HEK293 (cell line): ENCODE measurements around the gene WDR77.

Experiments
- CTCF ChIA-PET: fragments of 350-600 bp; formaldehyde crosslinking; extraction: SDS; loops from one replicate; lab custom pipeline; 2021; ENCODE audit warnings: antibody characterized with exemption; lab: Yijun Ruan, JAX
- POLR2A ChIA-PET: fragments of 300-600 bp; formaldehyde crosslinking; extraction: SDS; loops from one replicate; lab custom pipeline; 2020; ENCODE audit warnings: antibody characterized with exemption, inconsistent platforms; lab: Yijun Ruan, JAX
- H3K27ac ChIP-seq: fragments of 200-500 bp; sonication (Bioruptor generic); 2 replicates; pipeline ENCODE4 v1.5.1; 2014; ENCODE audit warnings: low read depth, low read length, control low read depth, inconsistent platforms; ENCODE audit errors: extremely low read depth
- H3K36me3 ChIP-seq, 2 experiments: fragments of 200-500 bp in 1 of 2; sonication (Bioruptor generic) in 1 of 2; 1 replicate in 1 of 2; 2 replicates in 1 of 2; pipeline ENCODE4 v1.5.1; 2014 to 2017; ENCODE audit warnings: inconsistent platforms in 2 of 2, low read length in 2 of 2; ENCODE audit not compliant: control insufficient read depth in 2 of 2, insufficient read depth in 1 of 2
- H3K4me1 ChIP-seq: fragments of 200-500 bp; sonication (Bioruptor generic); 2 replicates; pipeline ENCODE4 v1.5.1; 2014; ENCODE audit warnings: mild to moderate bottlenecking, low read length, inconsistent platforms; ENCODE audit not compliant: control insufficient read depth, insufficient read depth
- H3K4me3 ChIP-seq: 2 replicates; pipeline ENCODE4 v1.5.1; 2011; ENCODE audit warnings: low read depth, mild to moderate bottlenecking, control low read depth, low read length, moderate library complexity
- H3K9me3 ChIP-seq: fragments of 200-500 bp; sonication (Bioruptor generic); 2 replicates; pipeline ENCODE4 v1.5.1; 2014; ENCODE audit warnings: low read depth, low read length, inconsistent platforms; ENCODE audit not compliant: control insufficient read depth, insufficient read depth
- GLI2 ChIP-seq: fragments of 450-650 bp; formaldehyde crosslinking; IDR thresholded peaks from 2 replicates; pipeline ENCODE4; 2017; ENCODE audit warnings: missing biosample characterization, missing genetic modification characterization, low read depth, borderline replicate concordance
- TCF7L2 ChIP-seq: IDR thresholded peaks from 2 replicates; pipeline ENCODE4 v1.6.1; 2011; ENCODE audit warnings: low read depth, mild to moderate bottlenecking, inconsistent platforms, low read length, moderate library complexity, borderline replicate concordance
- ZBTB8A ChIP-seq: fragments of 450-650 bp; formaldehyde crosslinking; IDR thresholded peaks from 2 replicates; pipeline ENCODE4 v1.5.1; 2016; ENCODE audit warnings: missing biosample characterization, missing genetic modification characterization
- ZFP69B ChIP-seq: fragments of 450-650 bp; formaldehyde crosslinking; IDR thresholded peaks from 2 replicates; pipeline ENCODE4 v1.5.1; 2016; ENCODE audit warnings: missing biosample characterization, missing genetic modification characterization
- ZNF114 ChIP-seq: fragments of 450-650 bp; formaldehyde crosslinking; IDR thresholded peaks from 2 replicates; pipeline ENCODE4 v1.5.0; 2017; ENCODE audit warnings: missing biosample characterization, missing genetic modification characterization
- ZNF140 ChIP-seq: fragments of 450-650 bp; formaldehyde crosslinking; IDR thresholded peaks from 2 replicates; pipeline ENCODE4 v1.5.1; 2016; ENCODE audit warnings: missing biosample characterization, missing genetic modification characterization
- ZNF157 ChIP-seq: fragments of 450-650 bp; formaldehyde crosslinking; IDR thresholded peaks from 2 replicates; pipeline ENCODE4 v1.5.1; 2016; ENCODE audit warnings: missing biosample characterization, missing genetic modification characterization
- ZNF202 ChIP-seq: fragments of 450-650 bp; formaldehyde crosslinking; IDR thresholded peaks from 2 replicates; pipeline ENCODE4 v1.5.1; 2016; ENCODE audit warnings: missing biosample characterization, missing genetic modification characterization, borderline replicate concordance
- ZNF404 ChIP-seq: fragments of 450-650 bp; formaldehyde crosslinking; IDR thresholded peaks from 2 replicates; pipeline ENCODE4 v1.5.1; 2017; ENCODE audit warnings: missing biosample characterization, missing genetic modification characterization
- ZNF416 ChIP-seq: fragments of 450-650 bp; formaldehyde crosslinking; IDR thresholded peaks from 2 replicates; pipeline ENCODE4 v1.5.1; 2016; ENCODE audit warnings: missing biosample characterization, missing genetic modification characterization
- ZNF423 ChIP-seq: fragments of 450-650 bp; formaldehyde crosslinking; IDR thresholded peaks from 2 replicates; pipeline ENCODE4 v1.5.1; 2016; ENCODE audit warnings: missing biosample characterization, missing genetic modification characterization
- ZNF433 ChIP-seq: fragments of 450-650 bp; formaldehyde crosslinking; IDR thresholded peaks from 2 replicates; pipeline ENCODE4 v1.5.1; 2016; ENCODE audit warnings: missing biosample characterization, missing genetic modification characterization, low read depth
- ZNF560 ChIP-seq: fragments of 450-650 bp; formaldehyde crosslinking; IDR thresholded peaks from 2 replicates; pipeline ENCODE4 v1.5.1; 2017; ENCODE audit warnings: missing biosample characterization, missing genetic modification characterization, borderline replicate concordance
- ZNF610 ChIP-seq: fragments of 450-650 bp; formaldehyde crosslinking; IDR thresholded peaks from 2 replicates; pipeline ENCODE4 v1.5.1; 2016; ENCODE audit warnings: missing biosample characterization, missing genetic modification characterization, borderline replicate concordance
- ZNF837 ChIP-seq: fragments of 450-650 bp; formaldehyde crosslinking; IDR thresholded peaks from 2 replicates; pipeline ENCODE4 v1.5.1; 2016; ENCODE audit warnings: missing biosample characterization, missing genetic modification characterization
- ZSCAN4 ChIP-seq: fragments of 450-650 bp; formaldehyde crosslinking; IDR thresholded peaks from 2 replicates; pipeline ENCODE4 v1.5.1; 2017; ENCODE audit warnings: missing biosample characterization, missing genetic modification characterization
- TF ChIP-seq, protein P1 (sequence below): fragments of 450-650 bp; formaldehyde crosslinking; IDR thresholded peaks from 2 replicates; pipeline ENCODE4 v1.5.1; 2016; ENCODE audit warnings: missing biosample characterization, missing genetic modification characterization
- TF ChIP-seq, protein P2 (sequence below): fragments of 450-650 bp; formaldehyde crosslinking; IDR thresholded peaks from 2 replicates; pipeline ENCODE4 v1.5.1; 2016; ENCODE audit warnings: missing biosample characterization, missing genetic modification characterization
- TF ChIP-seq, protein P3 (sequence below): fragments of 450-650 bp; formaldehyde crosslinking; IDR thresholded peaks from 2 replicates; pipeline ENCODE4 v1.5.0; 2017; ENCODE audit warnings: missing biosample characterization, missing genetic modification characterization, borderline replicate concordance

The WDR77 gene

GRCh38 chr1:111415461-111415860 is 33.6 kb downstream of the WDR77 start:
- ChIA-PET POLR2A (no interaction called here), CTCF (no interaction called here)
- no peaks in the 10 kb centered on the region for H3K9me3 ChIP-seq
- H3K36me3 ChIP-seq, result no peaks in the 10 kb centered on the region
- H3K4me1 ChIP-seq, result no peaks in the 10 kb centered on the region
- H3K27ac ChIP-seq, result no peak overlapping the region
- no peak overlapping the region for H3K4me3 ChIP-seq
- TF ChIP-seq ZNF202 (tag by site-specific recombination), result no peak
- no peak for TF ChIP-seq ZNF837
- TF ChIP-seq ZSCAN4 (tag by site-specific recombination), result no peak

DNA sequence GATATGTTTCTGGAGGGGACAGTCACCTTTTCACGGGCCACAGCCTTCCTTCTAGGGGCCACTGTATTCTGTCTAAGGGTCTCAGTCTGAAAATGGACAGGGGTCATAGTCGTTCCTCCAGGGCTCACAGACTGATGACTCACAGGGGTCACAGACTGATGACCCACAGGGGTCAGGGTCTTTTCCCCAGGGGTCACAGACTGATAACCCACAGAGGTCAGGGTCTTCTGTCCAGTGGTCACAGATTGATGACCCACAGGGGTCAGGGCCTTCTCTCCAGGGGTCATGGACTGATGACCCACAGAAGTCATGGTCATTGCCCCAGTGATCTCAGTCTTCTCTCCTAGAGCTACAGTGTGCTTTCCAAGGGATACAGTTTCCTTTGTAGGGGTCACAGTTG is 34.3 kb downstream of the WDR77 start:
- no peak for TF ChIP-seq ZNF610 (tag by site-specific recombination)
- ChIA-PET CTCF (interaction anchor here (1.0 kb wide), 1 partner anchor 340 kb away, joined by 3 read pairs; no protein-coding TSS in a partner anchor), POLR2A (no interaction called here)
- no peak overlapping the region for H3K4me3 ChIP-seq
- H3K27ac ChIP-seq, result no peak overlapping the region
- H3K9me3 ChIP-seq, result no peaks in the 10 kb centered on the region
- H3K4me1 ChIP-seq, result no peaks in the 10 kb centered on the region
- no peaks in the 10 kb centered on the region for H3K36me3 ChIP-seq

GRCh38 chr1:111412839-111413238 is 36.2 kb downstream of the WDR77 start:
- ChIA-PET CTCF (interaction anchor here (1.4 to 2.5 kb wide), 2 partner anchors 12 to 190 kb away, joined by 3 to 9 read pairs; no protein-coding TSS in a partner anchor), POLR2A (no interaction called here)
- H3K9me3 ChIP-seq, result no peaks in the 10 kb centered on the region
- H3K27ac ChIP-seq, result no peak overlapping the region
- H3K4me3 ChIP-seq, result no peak overlapping the region
- TF ChIP-seq, protein P1, sequence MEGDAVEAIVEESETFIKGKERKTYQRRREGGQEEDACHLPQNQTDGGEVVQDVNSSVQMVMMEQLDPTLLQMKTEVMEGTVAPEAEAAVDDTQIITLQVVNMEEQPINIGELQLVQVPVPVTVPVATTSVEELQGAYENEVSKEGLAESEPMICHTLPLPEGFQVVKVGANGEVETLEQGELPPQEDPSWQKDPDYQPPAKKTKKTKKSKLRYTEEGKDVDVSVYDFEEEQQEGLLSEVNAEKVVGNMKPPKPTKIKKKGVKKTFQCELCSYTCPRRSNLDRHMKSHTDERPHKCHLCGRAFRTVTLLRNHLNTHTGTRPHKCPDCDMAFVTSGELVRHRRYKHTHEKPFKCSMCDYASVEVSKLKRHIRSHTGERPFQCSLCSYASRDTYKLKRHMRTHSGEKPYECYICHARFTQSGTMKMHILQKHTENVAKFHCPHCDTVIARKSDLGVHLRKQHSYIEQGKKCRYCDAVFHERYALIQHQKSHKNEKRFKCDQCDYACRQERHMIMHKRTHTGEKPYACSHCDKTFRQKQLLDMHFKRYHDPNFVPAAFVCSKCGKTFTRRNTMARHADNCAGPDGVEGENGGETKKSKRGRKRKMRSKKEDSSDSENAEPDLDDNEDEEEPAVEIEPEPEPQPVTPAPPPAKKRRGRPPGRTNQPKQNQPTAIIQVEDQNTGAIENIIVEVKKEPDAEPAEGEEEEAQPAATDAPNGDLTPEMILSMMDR (tag by site-specific recombination), result no peak
- TF ChIP-seq ZNF157, result no peak
- no peak for TF ChIP-seq TCF7L2
- TF ChIP-seq ZNF423 (tag by site-specific recombination), result no peak
- TF ChIP-seq ZFP69B (tag by site-specific recombination), result no peak
- TF ChIP-seq ZNF416 (tag by site-specific recombination), result no peak
- no peak for TF ChIP-seq ZBTB8A (tag by site-specific recombination)
- TF ChIP-seq, protein P2, sequence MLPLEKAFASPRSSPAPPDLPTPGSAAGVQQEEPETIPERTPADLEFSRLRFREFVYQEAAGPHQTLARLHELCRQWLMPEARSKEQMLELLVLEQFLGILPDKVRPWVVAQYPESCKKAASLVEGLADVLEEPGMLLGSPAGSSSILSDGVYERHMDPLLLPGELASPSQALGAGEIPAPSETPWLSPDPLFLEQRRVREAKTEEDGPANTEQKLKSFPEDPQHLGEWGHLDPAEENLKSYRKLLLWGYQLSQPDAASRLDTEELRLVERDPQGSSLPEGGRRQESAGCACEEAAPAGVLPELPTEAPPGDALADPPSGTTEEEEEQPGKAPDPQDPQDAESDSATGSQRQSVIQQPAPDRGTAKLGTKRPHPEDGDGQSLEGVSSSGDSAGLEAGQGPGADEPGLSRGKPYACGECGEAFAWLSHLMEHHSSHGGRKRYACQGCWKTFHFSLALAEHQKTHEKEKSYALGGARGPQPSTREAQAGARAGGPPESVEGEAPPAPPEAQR (tag by site-specific recombination), result no peak
- TF ChIP-seq ZNF560 (tag by site-specific recombination), result no peak
- TF ChIP-seq ZNF404 (tag by site-specific recombination), result no peak
- TF ChIP-seq, protein P3, sequence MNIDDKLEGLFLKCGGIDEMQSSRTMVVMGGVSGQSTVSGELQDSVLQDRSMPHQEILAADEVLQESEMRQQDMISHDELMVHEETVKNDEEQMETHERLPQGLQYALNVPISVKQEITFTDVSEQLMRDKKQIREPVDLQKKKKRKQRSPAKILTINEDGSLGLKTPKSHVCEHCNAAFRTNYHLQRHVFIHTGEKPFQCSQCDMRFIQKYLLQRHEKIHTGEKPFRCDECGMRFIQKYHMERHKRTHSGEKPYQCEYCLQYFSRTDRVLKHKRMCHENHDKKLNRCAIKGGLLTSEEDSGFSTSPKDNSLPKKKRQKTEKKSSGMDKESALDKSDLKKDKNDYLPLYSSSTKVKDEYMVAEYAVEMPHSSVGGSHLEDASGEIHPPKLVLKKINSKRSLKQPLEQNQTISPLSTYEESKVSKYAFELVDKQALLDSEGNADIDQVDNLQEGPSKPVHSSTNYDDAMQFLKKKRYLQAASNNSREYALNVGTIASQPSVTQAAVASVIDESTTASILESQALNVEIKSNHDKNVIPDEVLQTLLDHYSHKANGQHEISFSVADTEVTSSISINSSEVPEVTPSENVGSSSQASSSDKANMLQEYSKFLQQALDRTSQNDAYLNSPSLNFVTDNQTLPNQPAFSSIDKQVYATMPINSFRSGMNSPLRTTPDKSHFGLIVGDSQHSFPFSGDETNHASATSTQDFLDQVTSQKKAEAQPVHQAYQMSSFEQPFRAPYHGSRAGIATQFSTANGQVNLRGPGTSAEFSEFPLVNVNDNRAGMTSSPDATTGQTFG (tag by site-specific recombination), result no peak
- no peak for TF ChIP-seq ZNF114 (tag by site-specific recombination)
- no peak for TF ChIP-seq GLI2 (tag by site-specific recombination)
- no peak for TF ChIP-seq ZNF433 (tag by site-specific recombination)
- TF ChIP-seq ZNF140 (tag by site-specific recombination), result no peak
- H3K36me3 ChIP-seq, result no peaks in the 10 kb centered on the region
- no peaks in the 10 kb centered on the region for H3K4me1 ChIP-seq
